NCI-H2107 treated with DMSO at 0.1 percent for 48 hours (cell line): Measurements from ENCODE around the gene FBXL15.
A peak's percentile ranks its signal among the peaks of the same experiment; 100 is the strongest.

Experiments
- DNase-seq: peaks from one replicate; lab custom pipeline; 2025; ENCODE audit not compliant: unreplicated experiment; lab: John Stamatoyannopoulos, UW

Gene FBXL15

GRCh38 chr10:102420714-102421506 lies at the start of gene FBXL15:
TSS of gene FBXL15 (plus strand) at chr10:102420836. CDS start at chr10:102421130, 294 bp downstream.
- DNase-seq = peak; percentile 87

GRCh38 chr10:102371295-102371694 lies 49.3 kb upstream of the FBXL15 start:
- DNase-seq = no peak

GRCh38 chr10:102375250-102375649 lies 45.4 kb upstream of the FBXL15 start:
- DNase-seq = no peak

DNA sequence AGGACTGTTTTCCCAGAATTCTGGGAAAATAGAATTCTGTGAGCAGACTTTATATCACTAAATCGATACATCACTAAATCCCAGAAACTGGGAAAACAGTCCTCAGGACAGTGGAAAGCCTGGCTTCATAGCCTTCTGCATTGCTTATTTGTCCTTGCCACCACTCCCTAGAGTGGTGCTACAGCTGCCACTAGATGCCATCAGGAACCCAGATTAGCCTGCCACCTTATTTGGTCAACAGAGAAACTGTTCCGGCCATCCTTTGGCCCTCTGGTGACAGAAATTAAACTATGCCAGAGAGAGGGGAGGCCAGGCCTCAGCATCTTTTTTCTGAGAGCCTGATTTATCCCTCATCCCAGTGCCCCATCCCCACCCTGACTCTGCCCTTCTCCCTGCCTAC lies 44.8 kb upstream of the FBXL15 start:
- DNase-seq = no peak

DNA sequence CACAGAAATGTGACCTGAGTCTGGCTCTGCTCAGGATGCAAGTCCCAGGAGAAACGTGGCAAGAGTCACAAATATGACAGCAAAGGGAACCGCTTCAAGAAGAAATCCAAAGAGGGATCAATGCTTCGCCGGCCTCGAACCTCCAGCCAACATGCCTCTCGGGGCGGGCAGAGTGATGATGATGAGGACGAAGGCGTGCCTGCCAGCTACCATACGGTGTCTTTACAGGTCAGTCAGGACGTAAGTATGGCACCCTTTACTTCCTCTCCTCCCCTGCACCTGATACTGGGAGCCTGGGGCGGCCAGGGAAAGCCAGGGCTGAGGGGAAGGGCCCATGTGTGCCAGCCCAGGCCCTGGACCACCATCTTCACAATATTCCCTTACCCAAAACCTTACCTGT lies 43.7 kb upstream of the FBXL15 start:
- DNase-seq = no peak

GRCh38 chr10:102379383-102379782 lies 41.3 kb upstream of the FBXL15 start:
- DNase-seq = no peak

GRCh38 chr10:102381983-102382382 lies 38.7 kb upstream of the FBXL15 start:
- no peak for DNase-seq

DNA sequence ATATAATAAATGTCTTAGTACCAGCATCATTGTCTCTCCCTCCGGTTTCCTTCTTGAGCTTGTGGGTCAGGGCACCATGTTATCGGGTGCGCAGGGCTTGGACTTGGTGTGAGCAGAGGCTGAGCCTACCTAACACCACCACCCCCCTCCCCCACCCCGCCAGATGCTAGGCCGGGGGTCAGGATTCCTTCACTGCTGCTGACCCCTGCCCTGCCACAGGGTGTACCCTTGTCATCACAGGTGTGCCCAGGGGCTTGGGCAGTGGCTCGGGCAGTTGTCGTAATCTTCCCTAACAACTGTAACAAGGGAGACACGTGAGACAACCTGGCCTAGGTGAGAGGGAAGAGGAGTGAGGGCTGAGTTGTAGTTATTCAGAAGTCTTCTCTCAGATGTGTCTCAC lies 37.8 kb upstream of the FBXL15 start:
- DNase-seq = no peak

GRCh38 chr10:102384053-102384452 lies 36.6 kb upstream of the FBXL15 start:
- DNase-seq = no peak

DNA sequence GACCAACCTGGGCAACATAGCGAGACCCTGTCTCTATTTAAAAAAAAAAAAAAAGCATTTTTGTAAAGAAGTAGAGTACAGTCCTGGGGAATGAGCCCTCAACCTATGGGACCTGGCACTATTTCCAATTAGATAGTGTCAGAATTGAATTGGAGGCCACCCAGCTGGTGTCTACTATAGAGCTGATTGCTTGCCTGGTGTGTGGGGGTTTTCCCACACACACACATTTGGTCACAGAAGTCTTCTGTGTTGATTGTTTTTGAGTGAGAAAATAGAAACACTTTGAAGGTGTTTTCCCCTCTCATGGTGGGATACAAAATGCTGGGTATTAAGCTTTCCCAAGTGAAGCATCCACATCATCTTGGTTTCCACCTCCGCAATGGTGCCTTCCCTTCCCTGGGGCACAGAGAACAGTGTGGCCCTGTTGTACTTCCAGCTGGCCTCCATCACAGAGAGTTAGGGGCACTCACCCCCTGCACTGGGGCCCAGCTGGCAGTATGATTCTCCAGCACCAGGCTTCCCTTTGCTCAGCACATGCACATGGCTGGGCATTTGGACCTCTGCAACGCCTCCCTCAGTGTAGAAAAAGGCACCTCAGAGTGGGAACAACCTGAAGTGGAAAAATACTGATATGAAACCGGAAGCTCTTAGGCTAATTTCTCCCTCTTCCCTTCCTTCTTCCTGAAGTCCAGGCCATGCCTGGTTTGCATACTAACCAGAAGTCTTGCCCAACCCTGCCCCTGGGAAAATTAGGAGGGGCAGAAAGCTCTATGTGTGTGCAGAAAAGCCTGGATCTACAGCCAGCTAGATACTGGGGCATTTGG lies 35.8 kb upstream of the FBXL15 start:
- no peak for DNase-seq

DNA sequence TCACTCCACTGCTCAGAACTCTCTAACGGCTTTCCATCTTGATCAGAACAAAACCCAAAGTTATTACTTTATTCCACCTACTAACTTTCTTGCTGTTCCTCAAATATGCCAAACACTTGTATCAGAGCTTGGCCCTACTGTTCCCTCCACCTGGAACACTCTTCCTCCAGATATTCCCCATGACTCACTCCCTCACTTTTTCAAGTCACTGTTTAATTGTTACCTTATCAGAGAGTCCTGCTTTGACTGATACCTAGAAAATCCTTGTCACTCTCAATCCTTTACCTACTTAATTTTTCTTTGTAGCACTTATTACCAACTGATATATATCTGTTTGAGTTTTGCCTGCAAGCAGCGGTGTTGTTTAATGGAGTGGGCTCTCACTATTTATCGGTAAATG lies 30.7 kb upstream of the FBXL15 start:
- DNase-seq = no peak

- DNase-seq = no peak
These were observed 28.3 kb upstream of the FBXL15 start for GRCh38 chr10:102392306-102392705.

DNA sequence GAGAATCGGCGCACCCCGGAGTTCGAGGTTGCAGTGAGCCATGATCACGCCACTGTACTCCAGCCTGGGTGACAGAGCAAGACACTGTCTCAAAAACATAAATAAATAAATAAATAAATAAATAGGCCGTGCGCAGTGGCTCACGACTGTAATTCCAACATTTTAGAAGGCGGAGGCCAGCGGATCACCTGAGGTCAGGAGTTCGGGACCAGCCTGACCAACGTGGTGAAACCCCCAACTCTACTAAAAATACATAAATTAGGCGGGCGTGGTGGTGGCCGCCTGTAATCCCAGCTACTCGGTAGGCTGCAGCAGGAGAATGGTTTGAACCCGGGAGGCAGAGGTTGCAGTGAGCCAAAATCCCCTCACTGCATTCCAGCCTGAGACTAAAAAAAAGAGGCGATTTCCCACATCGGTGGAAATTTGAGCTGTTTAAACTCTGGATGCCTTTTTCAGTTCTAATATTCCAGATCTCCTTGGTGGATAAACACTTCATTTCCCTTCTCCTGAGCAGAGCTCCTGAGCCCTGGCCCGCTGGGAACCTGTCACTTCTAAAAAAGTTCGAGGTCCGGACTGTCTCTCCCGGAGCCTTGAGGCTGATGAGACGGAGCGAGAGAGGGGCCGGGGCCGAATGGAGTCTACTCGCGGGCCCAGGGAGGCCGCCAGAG lies 27.1 kb upstream of the FBXL15 start:
- peak; percentile 13 for DNase-seq

GRCh38 chr10:102394079-102394800 lies 26.4 kb upstream of the FBXL15 start:
- DNase-seq = no peak

- DNase-seq = no peak
These were observed 25.7 kb upstream of the FBXL15 start for GRCh38 chr10:102394801-102395399.

- peak; percentile 32 for DNase-seq
These were observed 25.0 kb upstream of the FBXL15 start, which contains the start of gene NFKB2 for GRCh38 chr10:102395400-102396316. TSS of gene NFKB2 (plus strand) at chr10:102395705. CDS start at chr10:102395960, 255 bp downstream.

- no peak for DNase-seq
These were observed 24.4 kb upstream of the FBXL15 start for GRCh38 chr10:102396317-102396650.

- no peak for DNase-seq
These were observed 23.9 kb upstream of the FBXL15 start for GRCh38 chr10:102396730-102397151.
